ENCODE results near the gene CCDC85B. TPM values are rescaled to one million over a fixed set of nuclear protein-coding genes. Genes with fewer than 3 reads are reported as not detected.

CCDC85B gene
- total and polyA plus RNA-seq, 8 donors, result 7.0 to 68.9 (median 29.7) TPM

DNA sequence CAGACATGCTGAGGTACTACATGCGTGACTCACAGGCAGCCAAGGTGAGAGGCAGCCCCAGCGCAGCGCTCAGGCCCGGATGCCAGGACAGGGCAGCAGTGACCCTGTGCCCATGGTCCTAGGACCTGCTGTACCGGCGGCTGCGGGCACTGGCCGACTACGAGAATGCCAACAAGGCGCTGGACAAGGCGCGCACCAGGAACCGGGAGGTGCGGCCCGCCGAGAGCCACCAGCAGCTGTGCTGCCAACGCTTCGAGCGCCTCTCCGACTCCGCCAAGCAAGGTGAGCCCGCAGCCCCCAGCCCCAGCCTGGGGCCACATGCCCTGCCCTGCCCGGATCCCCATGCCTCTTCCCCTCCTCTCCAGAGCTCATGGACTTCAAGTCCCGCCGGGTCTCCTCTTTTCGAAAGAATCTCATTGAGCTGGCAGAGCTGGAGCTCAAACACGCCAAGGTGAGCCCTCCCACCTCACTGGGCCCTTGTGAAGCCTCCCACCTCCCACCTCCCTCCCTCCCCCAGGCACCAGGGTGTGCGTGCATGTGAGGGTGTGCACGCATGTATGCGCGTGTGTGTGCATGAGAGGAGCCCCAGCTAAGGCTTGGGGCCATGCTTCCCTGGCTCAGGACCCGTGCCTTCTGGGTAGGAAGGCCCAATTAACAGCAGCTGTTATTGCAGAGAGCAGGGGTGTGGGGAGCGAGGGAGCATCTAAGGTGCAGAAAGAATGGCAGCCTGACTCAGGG is 37.8 kb upstream of the CCDC85B start:
- Histone ChIP-seq H3K27me3 (no peaks in the 10 kb centered on the region), H3K36me3 (peaks cover 42 to 64% (median 59%) of the 10 kb centered on the region in 4 donors), H3K27ac (peak overlapping the region in 2 of 5 donors; percentile 10 to 40), H3K9me3 (peaks cover 0 to 7% (median 0%) of the 10 kb centered on the region in 4 donors), H3K4me3 (no peak overlapping the region), H3K4me1 (peaks cover 21 to 53% (median 49%) of the 10 kb centered on the region in 4 donors)
- TF ChIP-seq EP300 (IDR thresholded peaks at IDR 0.05) (no peak), POLR2AphosphoS5 (IDR thresholded peaks at IDR 0.05) (no peak), POLR2A (IDR thresholded peaks at IDR 0.05) (no peak)
- TF ChIP-seq, protein P1, sequence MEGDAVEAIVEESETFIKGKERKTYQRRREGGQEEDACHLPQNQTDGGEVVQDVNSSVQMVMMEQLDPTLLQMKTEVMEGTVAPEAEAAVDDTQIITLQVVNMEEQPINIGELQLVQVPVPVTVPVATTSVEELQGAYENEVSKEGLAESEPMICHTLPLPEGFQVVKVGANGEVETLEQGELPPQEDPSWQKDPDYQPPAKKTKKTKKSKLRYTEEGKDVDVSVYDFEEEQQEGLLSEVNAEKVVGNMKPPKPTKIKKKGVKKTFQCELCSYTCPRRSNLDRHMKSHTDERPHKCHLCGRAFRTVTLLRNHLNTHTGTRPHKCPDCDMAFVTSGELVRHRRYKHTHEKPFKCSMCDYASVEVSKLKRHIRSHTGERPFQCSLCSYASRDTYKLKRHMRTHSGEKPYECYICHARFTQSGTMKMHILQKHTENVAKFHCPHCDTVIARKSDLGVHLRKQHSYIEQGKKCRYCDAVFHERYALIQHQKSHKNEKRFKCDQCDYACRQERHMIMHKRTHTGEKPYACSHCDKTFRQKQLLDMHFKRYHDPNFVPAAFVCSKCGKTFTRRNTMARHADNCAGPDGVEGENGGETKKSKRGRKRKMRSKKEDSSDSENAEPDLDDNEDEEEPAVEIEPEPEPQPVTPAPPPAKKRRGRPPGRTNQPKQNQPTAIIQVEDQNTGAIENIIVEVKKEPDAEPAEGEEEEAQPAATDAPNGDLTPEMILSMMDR (IDR thresholded peaks at IDR 0.05), result no peak
- DNase-seq, result no peak
- intact Hi-C loops (cut with DNase I; ENCODE audit: low total_unique reads), result no loop called here
- WGBS, 5 donors, result 86 to 97% (median 94%) methylated on average over 15 to 33 of the region's 33 CpGs

DNA sequence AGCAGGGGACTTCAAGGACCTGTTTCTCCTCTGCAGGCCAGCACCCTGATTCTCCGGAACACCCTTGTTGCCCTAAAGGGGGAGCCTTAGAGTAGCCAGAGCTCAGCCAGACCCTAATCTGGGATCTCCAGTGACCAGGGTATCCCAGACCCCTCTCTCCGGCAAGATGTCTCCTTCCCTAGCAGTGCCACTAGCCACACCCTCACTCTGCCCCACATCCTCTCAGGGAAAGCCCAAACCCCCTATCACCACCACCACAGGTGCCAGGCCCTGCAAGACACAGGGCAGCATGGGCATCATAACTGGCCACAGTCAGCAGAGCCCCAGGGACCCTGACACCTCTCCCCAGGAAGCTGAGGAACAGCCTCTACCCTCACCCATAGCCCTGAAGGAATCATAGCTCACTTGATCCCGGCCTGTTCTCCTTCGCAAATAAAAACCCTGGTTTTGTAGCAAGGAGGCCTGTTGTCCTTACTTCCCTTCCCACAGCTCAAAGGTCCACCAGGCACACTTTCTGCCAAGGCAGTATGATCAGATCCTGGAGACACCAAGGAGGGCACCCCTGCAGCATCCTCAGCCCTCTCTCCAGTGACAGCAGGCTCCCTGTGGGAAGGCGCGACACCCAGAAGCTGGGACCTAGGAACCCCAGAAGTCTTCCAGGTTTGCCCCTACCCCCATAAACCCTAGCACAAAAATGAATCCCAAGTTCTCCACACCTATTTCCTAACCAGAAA is 37.1 kb upstream of the CCDC85B start:
- H3K27me3 ChIP-seq, result no peaks in the 10 kb centered on the region
- intact Hi-C loops (cut with DNase I; ENCODE audit: low total_unique reads), result no loop called here
- no peak for DNase-seq
- peaks cover 42 to 64% (median 59%) of the 10 kb centered on the region in 4 donors for H3K36me3 ChIP-seq
- TF ChIP-seq, protein P1 (IDR thresholded peaks at IDR 0.05), result no peak
- TF ChIP-seq POLR2A (IDR thresholded peaks at IDR 0.05) (no peak), POLR2AphosphoS5 (IDR thresholded peaks at IDR 0.05) (no peak), EP300 (IDR thresholded peaks at IDR 0.05) (no peak)
- WGBS, 5 donors, result 80 to 92% (median 89%) methylated on average over 3 to 6 of the region's 6 CpGs
- H3K27ac ChIP-seq, result peak overlapping the region in 4 of 5 donors; percentile 22 to 97 (median 32)
- H3K4me1 ChIP-seq, result peaks cover 21 to 54% (median 49%) of the 10 kb centered on the region in 4 donors
- no peak overlapping the region for H3K4me3 ChIP-seq
- H3K9me3 ChIP-seq, result peaks cover 0 to 7% (median 0%) of the 10 kb centered on the region in 4 donors

DNA sequence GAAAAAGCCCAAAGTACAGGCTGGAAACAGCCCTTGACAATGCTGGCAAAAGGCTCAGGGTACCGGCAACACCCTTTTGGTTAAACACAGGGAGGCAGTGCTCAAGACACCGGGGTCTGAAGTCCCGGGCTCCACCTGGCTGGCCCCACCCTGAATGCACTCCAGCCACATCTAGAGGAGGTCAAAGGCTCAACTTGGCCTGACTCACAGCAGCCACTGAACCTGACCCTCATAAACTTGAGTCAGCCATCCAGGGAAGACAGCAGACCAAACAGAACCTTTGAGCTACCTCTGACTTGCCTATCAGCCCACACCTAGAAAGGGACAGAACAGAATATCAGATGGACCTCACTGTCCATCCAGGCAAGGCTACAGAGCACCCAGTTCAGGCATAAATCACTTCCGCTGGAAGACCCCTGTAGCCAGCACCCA is 36.3 kb upstream of the CCDC85B start:
- H3K36me3 ChIP-seq, result peaks cover 42 to 64% (median 59%) of the 10 kb centered on the region in 4 donors
- H3K27me3 ChIP-seq, result no peaks in the 10 kb centered on the region
- peak in 1 of 3 donors; percentile 46 for TF ChIP-seq POLR2AphosphoS5 (IDR thresholded peaks at IDR 0.05)
- TF ChIP-seq EP300 (IDR thresholded peaks at IDR 0.05), result no peak
- TF ChIP-seq, protein P1 (IDR thresholded peaks at IDR 0.05), result no peak
- WGBS, 5 donors, result 52 to 79% (median 54%) methylated on average over 4 of the region's 4 CpGs
- no peak overlapping the region for H3K4me3 ChIP-seq
- DNase-seq, result peak; percentile 68 to 82
- intact Hi-C loops (cut with DNase I; ENCODE audit: low total_unique reads), result no loop called here
- peaks cover 21 to 62% (median 56%) of the 10 kb centered on the region in 4 donors for H3K4me1 ChIP-seq
- H3K27ac ChIP-seq, result peak overlapping the region in 4 of 5 donors; percentile 24 to 97 (median 38)
- peaks cover 0 to 7% (median 0%) of the 10 kb centered on the region in 4 donors for H3K9me3 ChIP-seq
